Activated CD4-positive, alpha-beta T cell treated with anti-CD3 and anti-CD28 coated beads for 1 hour (primary cell): ENCODE data around the gene TEKT4.
"Not testable (repeated sequence)": the region's sequence is repeated elsewhere in the genome, so short reads cannot be mapped to it uniquely, and the experiment has no call there.

ENCODE experiments used
- DNase-seq: peaks from one replicate; pipeline ENCODE4 v3.0.0-alpha.2; 2020

The TEKT4 gene, protein sequence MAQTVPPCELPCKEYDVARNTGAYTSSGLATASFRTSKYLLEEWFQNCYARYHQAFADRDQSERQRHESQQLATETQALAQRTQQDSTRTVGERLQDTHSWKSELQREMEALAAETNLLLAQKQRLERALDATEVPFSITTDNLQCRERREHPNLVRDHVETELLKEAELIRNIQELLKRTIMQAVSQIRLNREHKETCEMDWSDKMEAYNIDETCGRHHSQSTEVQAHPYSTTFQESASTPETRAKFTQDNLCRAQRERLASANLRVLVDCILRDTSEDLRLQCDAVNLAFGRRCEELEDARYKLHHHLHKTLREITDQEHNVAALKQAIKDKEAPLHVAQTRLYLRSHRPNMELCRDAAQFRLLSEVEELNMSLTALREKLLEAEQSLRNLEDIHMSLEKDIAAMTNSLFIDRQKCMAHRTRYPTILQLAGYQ

DNA sequence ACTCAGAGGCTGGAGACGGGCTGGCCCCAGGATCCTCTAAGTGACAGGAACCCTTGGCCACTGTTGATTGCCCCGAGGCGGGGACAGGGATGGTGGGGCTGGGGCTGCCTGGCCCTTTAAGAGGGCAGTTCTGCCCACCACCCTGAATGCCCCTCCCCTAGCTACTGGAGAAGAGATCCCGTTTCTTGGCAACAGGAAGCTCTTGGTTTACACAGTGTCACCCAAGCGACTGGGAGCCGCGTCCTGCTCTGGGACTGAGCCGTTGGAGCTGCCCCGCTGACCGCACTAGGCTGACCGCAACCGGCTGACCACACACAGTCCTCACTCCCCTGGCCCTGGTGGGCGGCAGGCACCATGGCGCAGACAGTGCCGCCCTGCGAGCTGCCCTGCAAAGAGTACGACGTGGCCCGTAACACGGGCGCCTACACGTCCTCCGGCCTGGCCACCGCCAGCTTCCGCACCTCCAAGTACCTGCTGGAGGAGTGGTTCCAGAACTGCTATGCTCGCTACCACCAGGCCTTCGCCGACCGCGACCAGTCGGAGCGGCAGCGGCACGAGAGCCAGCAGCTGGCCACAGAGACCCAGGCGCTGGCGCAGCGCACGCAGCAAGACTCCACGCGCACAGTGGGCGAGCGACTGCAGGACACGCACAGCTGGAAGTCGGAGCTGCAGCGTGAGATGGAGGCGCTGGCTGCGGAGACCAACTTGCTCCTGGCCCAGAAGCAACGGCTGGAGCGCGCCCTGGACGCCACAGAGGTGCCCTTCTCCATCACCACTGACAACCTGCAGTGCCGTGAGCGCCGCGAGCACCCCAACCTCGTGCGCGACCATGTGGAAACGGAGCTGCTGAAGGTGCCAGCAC lies at the start of gene TEKT4:
Gene TEKT4, plus strand, starts transcription at position 205 of the 862 bp plus-strand sequence. Its CDS starts 150 bp downstream, at position 355.
- DNase-seq: no peak

DNA sequence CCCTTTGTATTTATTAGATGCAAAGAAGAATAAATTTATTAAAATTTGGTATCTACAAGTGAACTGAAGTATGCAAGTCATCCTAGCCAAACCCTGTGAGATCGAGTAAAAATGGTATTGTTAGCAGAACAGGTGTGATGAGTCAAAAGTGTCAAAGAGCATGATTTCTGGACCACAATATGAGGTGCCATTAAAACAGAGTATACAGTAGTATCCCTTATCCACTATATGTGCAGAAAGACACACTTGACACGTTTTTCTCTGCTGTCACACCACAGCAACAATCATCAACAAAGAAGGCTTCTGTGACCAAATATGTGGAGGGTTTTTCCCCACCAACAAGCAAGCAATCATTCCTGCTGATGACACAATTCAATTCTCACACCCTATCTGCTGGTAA lies 32.0 kb upstream of the TEKT4 start:
- DNase-seq: not testable (repeated sequence)

DNA sequence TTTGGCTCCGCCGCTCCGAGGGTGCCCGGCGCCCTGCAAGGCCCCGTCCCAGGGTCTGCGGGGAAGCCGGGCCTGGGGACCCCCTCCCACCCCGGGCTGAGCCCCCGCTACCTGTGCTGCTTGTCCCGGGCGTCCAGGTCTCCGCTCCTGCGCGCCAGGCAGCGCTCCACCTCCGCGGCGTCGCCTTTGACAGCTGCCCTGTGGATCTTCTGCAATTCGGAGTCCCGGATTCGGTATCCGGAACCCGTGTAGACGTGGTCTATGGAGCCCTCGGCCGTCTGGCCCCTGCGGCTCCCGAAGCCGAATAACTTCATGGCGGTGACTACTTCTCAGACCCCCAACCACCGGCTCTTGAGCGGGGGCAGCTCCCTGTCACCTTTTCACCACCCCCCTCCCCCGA lies 14.4 kb upstream of the TEKT4 start:
- DNase-seq: not testable (repeated sequence)

DNA sequence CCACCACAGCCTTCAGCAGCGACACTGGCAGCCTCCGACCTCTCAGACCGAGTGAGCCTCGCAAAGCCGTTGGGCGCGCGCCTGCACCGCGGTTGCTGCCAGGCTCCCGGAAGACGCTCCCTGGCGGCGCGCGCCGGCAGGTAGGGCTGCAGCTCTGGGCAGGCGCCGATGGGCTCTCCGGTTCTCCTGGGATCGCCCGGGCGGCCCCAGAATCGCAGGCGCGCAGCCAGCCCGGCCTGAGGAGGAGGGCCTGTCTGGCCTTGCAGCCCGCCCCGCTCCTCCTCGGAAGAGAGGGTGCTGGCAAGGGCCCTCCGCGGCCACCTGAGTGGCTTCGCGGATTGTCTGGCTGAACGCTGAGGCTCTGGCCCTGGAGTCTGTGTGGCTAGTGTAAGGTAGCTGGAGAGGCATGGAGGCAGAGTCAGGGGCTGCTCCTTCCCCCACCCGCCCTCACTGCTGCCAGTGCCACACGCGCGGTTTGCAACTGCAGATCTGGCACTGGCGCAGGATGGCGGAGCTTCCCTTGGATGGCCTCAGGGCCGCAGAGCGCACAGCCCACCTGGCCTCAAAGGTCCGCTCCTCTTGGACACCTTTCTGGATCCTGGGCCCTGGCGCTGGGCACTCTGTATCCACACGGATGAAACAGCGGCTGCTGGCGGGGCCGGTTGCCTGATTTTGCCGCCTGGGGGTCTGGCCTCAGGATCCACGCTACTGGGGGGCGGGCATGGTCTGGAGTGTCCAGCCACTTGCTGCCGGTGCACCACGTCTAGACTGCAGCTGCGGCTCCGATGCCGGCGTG lies 13.7 kb upstream of the TEKT4 start:
- not testable (repeated sequence) for DNase-seq

DNA sequence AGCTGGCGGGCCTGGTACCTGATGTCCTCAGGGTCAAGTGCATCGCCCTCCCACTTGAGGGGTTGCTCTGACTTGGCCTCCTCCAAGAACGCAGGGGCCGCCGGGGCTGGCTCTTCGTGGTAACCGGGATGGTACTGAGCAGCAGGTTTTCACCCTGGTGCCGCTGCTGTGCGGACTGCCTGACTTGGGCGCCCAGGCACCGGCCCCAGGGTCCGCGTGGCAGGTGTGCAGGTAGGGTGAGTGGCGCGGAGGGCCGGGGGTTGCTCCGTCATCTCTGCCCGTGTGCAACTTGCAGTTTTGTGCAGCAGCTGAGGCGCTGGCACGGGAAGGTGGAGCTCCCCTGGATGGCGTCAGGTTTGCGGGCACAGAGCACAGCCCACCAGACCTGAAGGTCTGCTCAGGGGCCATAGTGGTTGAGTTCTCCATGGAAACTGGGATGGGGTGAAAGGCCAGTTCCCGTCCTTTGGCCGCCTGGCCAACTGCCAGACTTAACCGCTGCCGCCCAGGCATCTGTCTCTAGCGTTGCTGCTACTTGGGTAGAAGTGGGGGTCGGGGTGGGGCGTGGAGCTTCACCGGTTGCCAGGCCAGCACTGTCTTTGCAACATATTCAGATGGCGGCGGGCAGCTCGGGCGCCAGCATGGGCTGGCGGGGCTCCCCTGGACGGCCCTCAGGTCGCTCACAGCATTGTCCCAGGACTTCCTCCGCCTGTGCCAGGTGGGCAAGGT lies 12.9 kb upstream of the TEKT4 start:
- DNase-seq: not testable (repeated sequence)

DNA sequence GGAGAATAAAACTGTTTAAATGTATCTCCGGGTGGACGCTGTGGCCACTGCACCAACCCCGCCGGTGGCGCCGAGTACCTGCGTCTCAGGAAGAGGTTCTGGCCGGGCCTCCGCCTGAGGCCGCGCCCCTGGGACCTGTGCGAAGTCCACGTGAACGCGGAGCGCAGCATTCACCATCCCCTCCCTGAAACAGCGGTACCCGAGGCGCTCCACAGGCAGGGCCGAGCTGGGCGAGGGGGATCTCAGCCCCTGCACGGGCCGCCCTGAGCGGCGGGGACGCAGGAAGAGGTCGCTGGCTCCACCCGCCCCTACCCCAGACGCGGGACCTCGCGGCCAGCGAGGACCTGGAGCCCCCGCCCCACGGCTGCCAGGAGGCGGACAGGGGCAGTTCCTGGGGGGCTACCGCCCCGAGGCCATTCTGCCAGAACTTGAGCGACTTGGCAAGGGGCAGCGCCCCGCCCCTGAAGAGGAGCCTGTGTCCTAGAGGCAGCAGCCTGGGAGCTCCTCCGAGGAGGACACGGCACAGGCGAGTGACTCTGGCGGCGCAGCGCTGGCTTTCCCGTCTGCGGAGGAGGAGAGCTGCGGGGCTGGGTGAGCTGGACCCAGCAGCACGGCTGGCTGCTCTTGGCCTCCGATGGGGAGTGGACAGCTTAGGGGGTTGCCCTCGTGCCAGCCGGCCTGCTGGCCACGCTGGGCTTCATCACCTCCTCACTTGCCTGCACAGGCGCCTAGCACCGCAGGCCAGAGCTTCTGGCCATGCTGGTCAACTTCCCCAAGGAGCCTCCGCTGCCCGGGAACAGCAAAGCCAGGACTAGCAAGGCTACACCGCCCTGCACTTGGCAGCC lies 9.7 kb upstream of the TEKT4 start:
- DNase-seq: no peak

DNA sequence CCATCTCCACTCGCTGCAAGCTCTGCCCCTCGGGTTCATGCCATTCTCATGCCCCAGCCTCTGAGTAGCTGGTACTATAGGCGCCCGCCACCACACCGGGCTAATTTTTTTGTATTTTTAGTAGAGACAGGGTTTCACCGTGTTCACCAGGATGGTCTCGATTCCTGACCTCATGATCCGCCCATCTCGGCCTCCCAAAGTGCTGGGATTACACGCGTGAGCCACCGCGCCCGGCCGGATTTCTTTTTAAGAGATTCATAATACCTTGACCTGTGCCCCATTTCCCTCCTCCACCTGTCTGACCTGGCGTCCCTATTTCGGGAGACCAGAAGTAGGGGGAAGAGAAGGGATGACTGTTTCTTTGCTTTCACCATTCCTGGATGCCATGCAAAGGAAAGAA lies 8.3 kb upstream of the TEKT4 start:
- DNase-seq: not testable (repeated sequence)

DNA sequence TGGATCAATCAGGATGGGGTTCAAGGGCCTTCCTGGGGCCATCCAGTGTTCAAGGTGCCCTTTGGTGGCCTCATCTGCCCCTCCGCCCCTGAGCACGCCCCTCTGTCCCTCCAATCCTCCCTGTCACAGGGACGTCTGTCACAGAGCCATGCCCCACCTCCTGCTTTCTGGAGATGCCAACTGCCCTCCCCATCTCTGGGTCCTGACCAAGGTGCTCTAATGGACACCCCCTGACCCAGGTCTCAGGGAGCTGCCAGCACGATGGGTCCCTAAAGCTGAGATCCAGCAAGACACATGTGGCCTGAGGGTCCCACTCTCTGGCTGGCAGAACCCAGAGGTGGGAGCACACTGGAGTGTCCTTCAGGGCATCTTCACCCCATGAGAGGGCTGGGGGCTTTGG lies 2.1 kb upstream of the TEKT4 start:
- no peak for DNase-seq

DNA sequence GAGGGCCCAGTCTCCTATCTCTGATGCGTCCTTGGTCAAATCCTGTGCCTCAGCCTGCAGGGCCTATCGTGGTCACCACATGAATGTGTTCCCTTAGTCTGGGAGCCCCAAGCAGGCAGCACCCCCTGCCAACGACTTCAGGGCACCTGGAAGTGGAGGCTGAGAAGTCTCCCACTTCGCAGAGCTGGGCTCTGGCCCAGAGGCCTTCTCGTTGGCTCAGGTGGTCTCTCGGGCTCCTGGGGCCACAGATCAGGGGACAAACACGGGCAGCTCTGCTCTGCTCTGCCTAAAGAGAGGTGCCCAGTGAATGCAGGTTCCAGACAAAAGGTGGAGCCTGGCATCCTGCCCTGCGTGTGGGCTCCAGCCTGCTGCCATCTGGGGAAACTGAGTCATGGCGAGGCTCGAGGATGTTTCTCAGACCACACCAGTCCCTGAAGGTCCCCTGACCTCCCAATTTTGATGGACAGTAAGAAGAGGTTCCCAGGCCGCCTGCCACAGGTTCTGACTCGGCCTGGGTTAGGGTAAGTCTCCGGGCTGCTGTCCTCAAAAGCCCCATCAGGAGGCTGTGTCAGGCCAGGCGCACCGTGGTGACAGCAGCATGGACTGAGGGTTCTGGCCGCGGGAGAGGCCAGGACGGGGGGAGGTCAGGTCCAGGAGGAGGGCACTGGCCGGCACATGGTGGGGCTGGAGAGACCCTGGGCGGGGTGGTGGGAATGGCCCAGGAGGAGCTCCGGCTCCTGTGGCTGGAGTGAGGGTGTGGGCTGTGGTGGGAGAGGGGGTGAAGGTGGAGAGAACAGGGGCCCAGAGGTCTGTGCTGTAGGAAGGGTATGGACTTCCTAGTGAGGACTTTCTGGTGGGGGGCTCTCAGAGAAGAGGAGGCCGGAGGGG lies 1.4 kb upstream of the TEKT4 start:
- no peak for DNase-seq

DNA sequence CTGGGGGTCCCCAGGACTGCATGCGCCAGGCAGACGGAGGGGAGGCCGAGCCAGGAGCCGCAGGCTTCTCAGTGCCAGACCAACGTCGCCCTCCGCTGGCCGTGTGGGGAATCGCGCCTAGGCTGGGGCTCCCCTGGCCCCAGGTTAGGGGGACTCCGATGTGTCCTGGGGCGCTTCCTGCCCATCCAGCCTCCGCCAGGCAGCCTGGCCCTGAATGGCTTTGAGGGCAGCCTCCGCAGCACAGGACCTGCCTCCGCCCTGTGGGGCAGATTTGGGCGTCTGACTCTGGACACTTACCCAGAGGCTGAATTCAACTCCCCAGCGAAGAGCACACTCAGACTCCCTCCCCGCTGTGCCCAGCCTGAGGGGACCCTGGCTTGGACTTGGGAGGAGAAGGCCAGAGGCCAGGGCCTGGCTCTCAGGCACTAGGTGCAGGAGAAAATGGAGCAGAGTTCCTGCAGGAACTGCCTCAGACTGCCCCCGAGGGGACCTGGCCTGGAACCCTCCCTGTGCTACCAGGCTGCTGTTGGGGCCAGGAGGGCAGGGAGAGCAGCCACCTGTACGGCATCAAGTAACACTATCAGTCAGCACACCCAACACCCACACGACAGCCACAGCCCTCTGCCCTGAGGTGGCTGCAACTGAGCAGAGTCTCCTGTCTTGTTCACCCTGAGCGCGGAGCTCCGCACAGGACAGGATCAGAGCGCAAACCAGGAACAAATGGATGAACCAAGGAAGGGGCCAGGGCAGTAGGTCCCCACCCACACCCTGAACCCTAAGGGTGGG lies 597 bp upstream of the TEKT4 start:
- no peak for DNase-seq

DNA sequence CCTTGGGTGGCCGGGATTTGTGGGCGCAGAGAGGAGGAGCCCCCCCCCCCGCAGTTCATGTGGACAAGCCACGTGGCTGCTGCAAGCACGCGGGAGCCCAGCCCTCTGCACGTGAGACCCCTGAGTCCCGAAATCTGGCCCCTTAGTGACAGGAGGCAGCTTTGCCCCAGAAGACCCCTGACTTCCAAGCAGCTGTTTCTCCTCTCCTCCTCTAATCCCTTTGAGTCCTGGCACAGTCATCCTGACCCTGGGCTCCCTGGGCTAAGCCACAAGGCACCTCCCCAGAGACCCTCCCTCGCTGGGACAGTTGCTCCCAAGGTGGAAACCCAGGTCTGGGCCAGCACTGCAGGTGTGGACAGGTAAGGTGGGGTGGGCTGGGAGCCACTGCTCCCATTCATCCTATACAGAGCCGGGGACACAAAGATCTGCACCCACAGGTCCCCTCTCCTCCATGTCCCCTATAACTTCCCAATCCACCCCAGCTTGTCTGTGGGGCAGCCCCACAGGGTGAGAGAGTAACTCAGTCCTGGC lies 923 bp downstream of the TEKT4 start:
- no peak for DNase-seq

DNA sequence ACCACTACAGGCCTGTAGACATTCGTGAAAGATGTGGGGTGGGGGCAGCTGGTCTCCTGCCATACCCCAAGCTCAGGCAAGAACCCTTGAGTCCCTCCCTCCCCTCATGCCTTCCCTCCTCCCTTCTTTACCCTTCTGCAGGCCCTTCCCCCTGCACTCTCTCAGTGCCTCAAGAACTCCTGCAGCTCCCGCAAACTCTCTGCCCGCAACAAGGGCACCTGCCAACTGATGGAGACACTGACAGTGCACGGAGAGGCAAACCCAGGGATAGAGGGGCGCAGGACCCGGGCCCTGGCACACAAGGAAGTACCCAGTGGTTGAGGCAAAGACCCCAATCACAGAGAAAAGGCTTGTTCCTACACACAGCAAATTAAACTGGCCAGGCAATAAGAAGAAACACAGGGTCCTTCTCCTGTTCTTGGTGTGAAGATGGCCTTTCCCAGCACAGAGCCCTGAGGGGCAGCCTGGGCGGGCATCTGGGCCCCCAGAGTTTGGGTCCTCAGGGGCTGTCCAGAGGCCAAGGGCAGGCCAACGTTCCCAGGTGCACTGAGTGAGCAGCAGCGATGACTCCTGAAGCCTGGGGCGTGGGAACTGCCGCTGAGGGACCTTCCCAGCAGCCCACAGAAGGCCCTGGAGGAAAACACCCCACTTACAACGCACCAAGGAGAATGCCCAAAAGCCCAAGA lies 1.6 kb downstream of the TEKT4 start:
- no peak for DNase-seq

DNA sequence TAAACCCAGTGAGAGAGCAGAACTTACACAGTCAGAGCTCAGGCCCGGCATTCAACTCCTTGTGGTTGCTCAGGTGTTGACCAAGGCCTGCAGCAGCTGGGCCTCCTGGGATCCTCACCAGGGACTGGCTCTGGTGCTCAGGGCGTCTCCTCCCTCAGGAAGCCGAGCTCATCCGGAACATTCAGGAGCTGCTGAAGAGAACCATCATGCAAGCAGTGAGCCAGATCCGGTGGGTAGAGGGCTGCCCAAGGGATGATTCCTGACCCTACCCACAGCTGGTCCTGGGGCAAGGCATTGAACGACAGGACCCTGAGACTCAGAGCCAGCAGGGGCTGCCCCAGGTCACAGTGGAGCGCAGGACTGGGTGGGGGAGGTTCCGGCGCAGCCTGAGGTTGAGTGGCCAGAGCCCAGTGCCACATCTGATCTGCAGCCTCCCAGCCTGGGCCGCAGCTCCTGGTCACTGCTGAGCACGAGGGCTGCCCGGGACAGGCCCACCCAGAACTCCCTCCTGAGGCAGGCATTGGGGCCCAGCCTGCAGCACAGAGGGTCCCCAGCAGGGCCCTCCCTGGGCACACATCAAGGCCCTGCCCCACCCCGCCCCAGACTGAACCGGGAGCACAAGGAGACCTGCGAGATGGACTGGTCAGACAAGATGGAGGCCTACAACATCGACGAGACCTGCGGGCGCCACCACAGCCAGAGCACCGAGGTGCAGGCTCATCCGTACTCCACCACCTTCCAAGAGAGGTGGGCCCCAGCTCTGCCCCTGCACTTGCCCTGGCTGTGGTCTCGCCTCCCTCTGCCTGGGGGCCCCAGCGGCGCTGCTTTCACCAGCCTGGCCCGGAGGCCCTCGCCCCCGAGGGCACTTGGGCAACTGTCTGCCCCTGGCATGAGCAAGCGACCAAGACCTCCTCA lies 2.4 kb downstream of the TEKT4 start:
- DNase-seq: no peak

DNA sequence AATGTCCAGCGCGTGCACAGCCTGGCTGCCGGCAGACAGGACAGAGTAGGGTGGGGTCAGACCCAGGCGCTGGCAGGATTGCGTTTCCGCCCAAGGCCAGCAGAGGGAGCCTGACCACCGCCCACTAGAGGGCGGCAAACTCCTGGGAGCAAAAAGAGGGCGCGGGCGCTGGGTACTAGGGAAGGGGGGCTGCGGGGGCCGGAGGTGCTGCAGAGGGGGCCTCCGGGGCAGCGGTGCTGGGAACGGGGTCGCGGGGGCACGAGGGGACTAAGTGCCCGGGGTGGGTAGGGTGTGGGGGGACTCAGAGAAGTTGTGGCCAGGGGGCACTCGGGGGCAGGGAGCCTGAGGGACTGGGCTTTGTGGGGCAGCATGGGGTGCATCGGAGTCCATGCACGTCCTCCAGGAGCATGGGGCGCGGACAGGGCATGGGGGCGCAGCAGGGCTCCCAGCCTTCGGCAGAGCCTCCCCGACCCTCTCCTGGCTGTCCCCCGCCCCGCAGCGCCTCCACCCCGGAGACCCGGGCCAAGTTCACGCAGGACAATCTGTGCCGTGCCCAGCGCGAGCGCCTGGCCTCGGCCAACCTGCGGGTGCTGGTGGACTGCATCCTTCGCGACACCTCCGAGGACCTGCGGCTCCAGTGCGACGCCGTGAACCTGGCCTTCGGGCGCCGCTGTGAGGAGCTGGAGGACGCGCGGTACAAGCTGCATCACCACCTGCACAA lies 3.2 kb downstream of the TEKT4 start:
- DNase-seq: peak; percentile 45

DNA sequence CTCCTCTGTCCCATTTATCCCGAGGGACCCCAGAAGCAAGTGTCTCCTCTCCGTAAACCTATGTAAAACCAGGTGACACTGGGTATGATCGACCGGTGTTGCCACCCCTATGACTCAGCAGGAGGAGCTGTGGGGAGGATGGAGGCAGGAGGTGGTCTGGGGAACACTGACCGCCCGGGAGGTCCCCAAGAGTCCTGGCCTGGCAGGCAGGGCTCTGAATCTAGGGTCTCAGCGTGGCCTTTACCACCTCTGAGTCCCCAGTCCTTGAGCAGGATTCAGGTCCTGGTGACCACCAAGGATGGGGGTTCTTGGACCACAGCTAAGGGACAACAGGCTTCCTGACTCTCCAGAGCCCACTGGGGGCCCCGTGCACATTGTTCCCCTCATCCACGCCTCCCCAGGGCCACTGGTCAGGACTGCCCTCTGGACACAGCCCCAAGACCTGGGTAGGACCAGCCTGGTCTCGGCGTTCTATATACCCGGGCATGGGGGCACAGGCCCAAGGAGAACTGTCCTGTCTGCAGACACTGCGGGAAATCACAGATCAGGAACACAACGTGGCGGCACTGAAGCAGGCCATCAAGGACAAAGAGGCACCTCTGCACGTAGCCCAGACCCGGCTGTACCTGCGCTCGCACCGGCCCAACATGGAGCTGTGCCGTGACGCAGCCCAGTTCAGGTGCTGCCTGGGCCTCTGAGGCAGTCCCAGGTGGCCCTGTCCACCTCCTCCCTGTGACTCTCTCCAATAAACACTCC lies 4.0 kb downstream of the TEKT4 start:
- no peak for DNase-seq
